SK-N-SH (cell line): ENCODE measurements around the gene UBAC2. TPM values are rescaled to one million over a fixed set of nuclear protein-coding genes. Genes with fewer than 3 reads are reported as not detected.

Experiments
- CTCF ChIA-PET: fragments of 300-600, 350-600 bp; formaldehyde crosslinking; extraction: SDS; loops from one replicate; lab custom pipeline; 2021; lab: Yijun Ruan, JAX
- POLR2A ChIA-PET: fragments of 350-600 bp; sonication (Branson Sonifier 250); formaldehyde crosslinking; extraction: SDS; loops from one replicate; lab custom pipeline; 2020; ENCODE audit warnings: antibody characterized with exemption, inconsistent platforms; lab: Yijun Ruan, JAX
- DNase-seq: peaks from one replicate; pipeline ENCODE4 v3.0.0; 2012
- H2AFZ ChIP-seq: fragments of 200-600 bp; sonication (generic); 2 replicates; pipeline ENCODE4 v1.8.1; 2016; ENCODE audit warnings: antibody characterized with exemption, mild to moderate bottlenecking, low read depth
- H3F3A ChIP-seq: fragments of 200-600 bp; sonication (generic); replicated peaks from 2 replicates; pipeline ENCODE3; 2016; ENCODE audit warnings: antibody characterized with exemption, mild to moderate bottlenecking; ENCODE audit not compliant: insufficient read depth
- H3K27ac ChIP-seq, 2 experiments: fragments of 200-500 bp in 1 of 2; fragments of 200-600 bp in 1 of 2; sonication (Bioruptor generic) in 1 of 2; sonication (generic), shearing (Covaris generic) in 1 of 2; 2 replicates each; pipeline versions ENCODE4 v1.5.1 to v1.6.1; 2014 to 2016; ENCODE audit warnings: low read depth in 2 of 2, inconsistent platforms in 1 of 2, low read length in 1 of 2, mild to moderate bottlenecking in 1 of 2, mixed read lengths in 1 of 2
- H3K27me3 ChIP-seq: fragments of 200-600 bp; sonication (generic), shearing (Covaris generic); 2 replicates; pipeline ENCODE4 v1.6.1; 2016; ENCODE audit warnings: mixed run types; ENCODE audit not compliant: insufficient read depth
- H3K36me3 ChIP-seq, 2 experiments: fragments of 200-500 bp in 1 of 2; fragments of 200-600 bp in 1 of 2; sonication (Bioruptor generic) in 1 of 2; sonication (generic) in 1 of 2; replicated peaks in 1 of 2; 2 replicates each; pipeline versions ENCODE3 to v1.5.1; 2014 to 2016; ENCODE audit warnings: low read length in 1 of 2, mild to moderate bottlenecking in 1 of 2; ENCODE audit not compliant: insufficient read depth in 2 of 2, control insufficient read depth in 1 of 2
- H3K4me1 ChIP-seq, 2 experiments: fragments of 200-500 bp in 1 of 2; fragments of 200-600 bp in 1 of 2; sonication (Bioruptor generic) in 1 of 2; sonication (generic), shearing (Covaris generic) in 1 of 2; 2 replicates each; pipeline versions ENCODE4 v1.5.1 to v1.6.1; 2014 to 2016; ENCODE audit warnings: low read depth in 1 of 2, low read length in 1 of 2, mixed run types in 1 of 2; ENCODE audit not compliant: insufficient read depth in 2 of 2, control insufficient read depth in 1 of 2
- H3K4me2 ChIP-seq: fragments of 200-600 bp; sonication (generic), shearing (Covaris generic); 2 replicates; pipeline ENCODE4 v1.6.1; 2017; ENCODE audit warnings: mixed run types
- H3K4me3 ChIP-seq, 2 experiments: fragments of 200-500 bp in 1 of 2; fragments of 200-600 bp in 1 of 2; sonication (Bioruptor generic) in 1 of 2; sonication (generic), shearing (Covaris generic) in 1 of 2; 2 replicates each; pipeline versions ENCODE4 v1.5.1 to v1.8.1; 2014 to 2016; ENCODE audit warnings: low read depth in 2 of 2, inconsistent platforms in 1 of 2, low read length in 1 of 2, mild to moderate bottlenecking in 1 of 2, mixed read lengths in 1 of 2, moderate library complexity in 1 of 2
- H3K79me2 ChIP-seq: fragments of 200-600 bp; sonication (generic); 2 replicates; pipeline ENCODE4 v1.8.1; 2017; ENCODE audit warnings: mild to moderate bottlenecking; ENCODE audit not compliant: insufficient read depth
- H3K9ac ChIP-seq: fragments of 200-600 bp; sonication (generic); 2 replicates; pipeline ENCODE4 v1.6.1; 2017; ENCODE audit warnings: mixed run types
- H3K9me2 ChIP-seq: fragments of 200-600 bp; sonication (generic); 2 replicates; pipeline ENCODE4 v1.6.1; 2017; ENCODE audit warnings: mixed run types
- H3K9me3 ChIP-seq: fragments of 200-600 bp; sonication (generic); 2 replicates; pipeline ENCODE4 v1.6.1; 2017; ENCODE audit warnings: mixed run types, mild to moderate bottlenecking, moderate library complexity
- H4K20me1 ChIP-seq: fragments of 200-600 bp; sonication (generic); 2 replicates; pipeline ENCODE4 v1.6.1; 2017; ENCODE audit warnings: mild to moderate bottlenecking, mixed run types; ENCODE audit not compliant: insufficient read depth
- CHD2 ChIP-seq: fragments of 150-350 bp; IDR thresholded peaks from 2 replicates; pipeline ENCODE4 v1.6.1; 2018; ENCODE audit warnings: low read length; ENCODE audit not compliant: partially characterized antibody
- EP300 ChIP-seq, 2 experiments: IDR thresholded peaks; 2 replicates each; pipeline versions ENCODE4 v1.4.0 to v1.6.1; 2012; ENCODE audit warnings: borderline replicate concordance in 1 of 2, low read depth in 1 of 2, low read length in 1 of 2
- FOXJ3 ChIP-seq: sonication (generic); formaldehyde crosslinking; IDR thresholded peaks from 2 replicates; pipeline ENCODE4 v1.5.1; 2020; ENCODE audit warnings: mild to moderate bottlenecking, missing genetic modification reagents
- IRF3 ChIP-seq: fragments of 150-350 bp; IDR thresholded peaks from 2 replicates; pipeline ENCODE4 v1.6.1; 2016; ENCODE audit warnings: mild to moderate bottlenecking, low read depth, low read length
- RFX5 ChIP-seq: IDR thresholded peaks from 2 replicates; pipeline ENCODE4 v1.6.1; 2012; ENCODE audit warnings: mild to moderate bottlenecking, improper control_type of control experiment, low read length
- RXRA ChIP-seq: IDR thresholded peaks from 2 replicates; pipeline ENCODE4 v1.4.0; 2012; ENCODE audit warnings: low read depth, mild to moderate bottlenecking, borderline replicate concordance
- USF1 ChIP-seq: IDR thresholded peaks from 2 replicates; pipeline ENCODE4 v1.4.0; 2012; ENCODE audit warnings: low read depth, borderline replicate concordance
- USF2 ChIP-seq: fragments of 150-350 bp; IDR thresholded peaks from 2 replicates; pipeline ENCODE4 v1.6.1; 2017; ENCODE audit warnings: antibody characterized with exemption, low read length, low read depth, borderline replicate concordance
- YY1 ChIP-seq: IDR thresholded peaks from 2 replicates; pipeline ENCODE4 v1.4.0; 2012; ENCODE audit warnings: low read depth, mild to moderate bottlenecking
- ZBTB33 ChIP-seq: IDR thresholded peaks from 2 replicates; pipeline ENCODE4 v1.4.0; 2012; ENCODE audit warnings: low read depth, borderline replicate concordance
- WGBS: methylation state at CpG from one replicate; pipeline ENCODE4 v1.1.6; 2017; ENCODE audit warnings: low lambda C conversion rate; 5-methylcytosine and 5-hydroxymethylcytosine counted together
- polyA plus RNA-seq, 3 experiments: library from polyadenylated mRNA; depleted of rRNA; stranded (reverse); fragments of >200 nt; gene quantifications; 2 replicates each; pipeline ENCODE4 v1.2.3, GENCODE V29; 2012

UBAC2 gene
- polyA plus RNA-seq, 1 of the 3 experiments (the other 2 are of a cell fraction): 79.0 TPM

- Histone ChIP-seq H3K4me3 (no peak overlapping the region), H3K27ac (no peak overlapping the region), H3K9me3 (no peaks in the 10 kb centered on the region), H3K9ac (no peak overlapping the region), H3F3A (peaks cover 12% of the 10 kb centered on the region), H3K79me2 (peaks cover 84% of the 10 kb centered on the region), H3K9me2 (no peaks in the 10 kb centered on the region), H3K36me3 (peaks cover 6 to 13% of the 10 kb centered on the region in 2 experiments), H3K4me2 (no peak overlapping the region), H4K20me1 (no peaks in the 10 kb centered on the region; the same call in 1 of the 2 replicates), H3K4me1 (peaks cover 3% of the 10 kb centered on the region in 2 experiments; a peak in 3 of 4 replicates), H2AFZ (no peak overlapping the region), H3K27me3 (no peaks in the 10 kb centered on the region)
- 83% methylated on average over 2 of the region's 2 CpGs for WGBS
- ChIA-PET CTCF (interaction anchor here (1.2 kb wide), 1 partner anchor 212 kb away, joined by 3 read pairs; no protein-coding TSS in a partner anchor), POLR2A (interaction anchor here (0.9 kb wide), 1 partner anchor 23 kb away, joined by 4 read pairs; the partner anchor contains the start of gene UBAC2)
- no peak for DNase-seq
- TF ChIP-seq USF2: no peak
- no peak for TF ChIP-seq FOXJ3 (CRISPR knock-in tag)
- TF ChIP-seq IRF3: no peak
- no peak for TF ChIP-seq RXRA
- no peak for TF ChIP-seq ZBTB33
- no peak for TF ChIP-seq CHD2
- TF ChIP-seq RFX5: no peak
- TF ChIP-seq EP300 (IDR thresholded peaks at IDR 0.05; ENCODE audit: borderline replicate concordance in 1 of 2, low read depth in 1 of 2, low read length in 1 of 2): no peak
These were observed 23.4 kb downstream of the UBAC2 start for GRCh38 chr13:99224021-99224420.

GRCh38 chr13:99225078-99225477 lies 24.4 kb downstream of the UBAC2 start:
- DNase-seq: no peak
- CTCF ChIA-PET: no interaction called here
- WGBS: 75% methylated on average over 4 of the region's 4 CpGs
- no peaks in the 10 kb centered on the region; the same call in 1 of the 2 replicates for H4K20me1 ChIP-seq
- H2AFZ ChIP-seq: no peak overlapping the region
- no peak overlapping the region for H3K4me2 ChIP-seq
- POLR2A ChIA-PET: no interaction called here
- H3K9me2 ChIP-seq: no peaks in the 10 kb centered on the region
- H3K27ac ChIP-seq: no peak overlapping the region
- no peak for TF ChIP-seq YY1
- TF ChIP-seq USF1: no peak
- H3K27me3 ChIP-seq: no peaks in the 10 kb centered on the region
- no peak overlapping the region for H3K4me3 ChIP-seq
- no peaks in the 10 kb centered on the region for H3K9me3 ChIP-seq
- H3K79me2 ChIP-seq: peaks cover 80% of the 10 kb centered on the region
- H3K36me3 ChIP-seq: peaks cover 6 to 13% of the 10 kb centered on the region in 2 experiments
- H3K4me1 ChIP-seq: peaks cover 8 to 12% of the 10 kb centered on the region in 2 experiments; a peak in 3 of 4 replicates
- H3K9ac ChIP-seq: no peak overlapping the region
- H3F3A ChIP-seq: peaks cover 17% of the 10 kb centered on the region
